SK-N-SH (cell line): ENCODE results near the gene CLCN3. TPM values are rescaled to one million over a fixed set of nuclear protein-coding genes. Genes with fewer than 3 reads are reported as not detected.

Source experiments
- polyA plus RNA-seq, 3 experiments: library from polyadenylated mRNA; depleted of rRNA; stranded (reverse); fragments of >200 nt; gene quantifications; 2 replicates each; pipeline ENCODE4 v1.2.3, GENCODE V29; 2012

Gene CLCN3
- polyA plus RNA-seq, 1 of the 3 experiments (the other 2 are of a cell fraction) = 11.8 TPM

Other genes starting within 250 kb of the CLCN3 start
- 2.0 and 2.7 TPM in 2 replicates for gene NEK1, start 8.0 kb upstream of the CLCN3 start, polyA plus RNA-seq (2012; rRNA removed)
- gene HPF1, start 137.4 kb downstream of the CLCN3 start, polyA plus RNA-seq (2012; rRNA removed) = 23.0 and 23.5 TPM in 2 replicates